Sigmoid colon (tissue), 4 donors: ENCODE data around the gene CACNA2D3.

Experiments
- CTCF ChIP-seq, 4 experiments: fragments of 450-650 bp in 3 of 4; fragments of 200-600 bp in 1 of 4; IDR thresholded peaks; one replicate each; pipeline ENCODE4 v1.5.1; 2016 to 2019; ENCODE audit warnings: antibody characterized with exemption in 4 of 4, mild to moderate bottlenecking in 3 of 4, moderate library complexity in 2 of 4
- POLR2AphosphoS5 ChIP-seq, 4 donors: sonication (generic); formaldehyde crosslinking; IDR thresholded peaks; one replicate each; pipeline ENCODE4 v1.6.1; 2017; ENCODE audit warnings: antibody characterized with exemption in 4 of 4

GRCh38 chr3:54932606-54933005, 810.3 kb downstream of the CACNA2D3 start:
- TF ChIP-seq CTCF (IDR thresholded peaks at IDR 0.05) = no peak
- no peak for TF ChIP-seq POLR2AphosphoS5 (IDR thresholded peaks at IDR 0.05)
